Retina (tissue), 1 donor: ENCODE data around the gene TRABD2B.

Experiments
- DNase-seq: peaks from one replicate; pipeline ENCODE4 v3.0.0-alpha.2; 2016

The TRABD2B gene

GRCh38 chr1:47766832-47767740, 230.1 kb downstream of the TRABD2B start:
- DNase-seq = no peak

- DNase-seq = no peak
These were observed 231.3 kb downstream of the TRABD2B start for GRCh38 chr1:47765742-47766485.

- DNase-seq = no peak
These were observed 231.9 kb downstream of the TRABD2B start for GRCh38 chr1:47765236-47765635.

GRCh38 chr1:47764461-47765046, 232.6 kb downstream of the TRABD2B start:
- DNase-seq = no peak

GRCh38 chr1:47763591-47764171, 233.5 kb downstream of the TRABD2B start:
- no peak for DNase-seq

- no peak for DNase-seq
These were observed 235.2 kb downstream of the TRABD2B start for GRCh38 chr1:47761974-47762373.

GRCh38 chr1:47761201-47761930, 235.8 kb downstream of the TRABD2B start:
- DNase-seq = no peak

- DNase-seq = no peak
These were observed 237.1 kb downstream of the TRABD2B start for GRCh38 chr1:47759936-47760629.

GRCh38 chr1:47759251-47759935, 237.8 kb downstream of the TRABD2B start:
- DNase-seq = no peak

- DNase-seq = no peak
These were observed 238.6 kb downstream of the TRABD2B start for GRCh38 chr1:47758341-47759250.

- no peak for DNase-seq
These were observed 239.8 kb downstream of the TRABD2B start for GRCh38 chr1:47757226-47757975.

- no peak for DNase-seq
These were observed 240.8 kb downstream of the TRABD2B start for GRCh38 chr1:47756411-47756810.

- DNase-seq = no peak
These were observed 241.2 kb downstream of the TRABD2B start for GRCh38 chr1:47756006-47756405.

- no peak for DNase-seq
These were observed 241.8 kb downstream of the TRABD2B start for GRCh38 chr1:47755101-47755990.

GRCh38 chr1:47754221-47754620, 243.0 kb downstream of the TRABD2B start:
- DNase-seq = no peak

- no peak for DNase-seq
These were observed 243.4 kb downstream of the TRABD2B start for GRCh38 chr1:47753808-47754207.

- no peak for DNase-seq
These were observed 244.6 kb downstream of the TRABD2B start for GRCh38 chr1:47752559-47752958.

- DNase-seq = no peak
These were observed 245.2 kb downstream of the TRABD2B start for GRCh38 chr1:47751996-47752451.
